NB4 (cell line): ENCODE measurements around the gene KRT80.

Experiments
- CTCF ChIP-seq: IDR thresholded peaks from one replicate; pipeline ENCODE4 v1.5.1; 2012; ENCODE audit warnings: low read depth, low read length
- MAX ChIP-seq: IDR thresholded peaks from 2 replicates; pipeline ENCODE4 v1.6.1; 2011; ENCODE audit warnings: low read depth, low read length
- MYC ChIP-seq: IDR thresholded peaks from 2 replicates; pipeline ENCODE4 v1.6.1; 2011; ENCODE audit warnings: low read depth, low read length
- POLR2A ChIP-seq: IDR thresholded peaks from 2 replicates; pipeline ENCODE4 v1.6.1; 2011; ENCODE audit warnings: mild to moderate bottlenecking; ENCODE audit not compliant: insufficient read length; ENCODE audit errors: extremely low read depth

GRCh38 chr12:52213564-52214420 lies 22.0 kb upstream of the KRT80 start:
- TF ChIP-seq CTCF, result peak; percentile 99
- peak; percentile 66 for TF ChIP-seq MAX
- TF ChIP-seq POLR2A, result no peak
- TF ChIP-seq MYC, result no peak
